Measurements from ENCODE around the gene ACOT11. TPM values are rescaled to one million over a fixed set of nuclear protein-coding genes. Genes with fewer than 3 reads are reported as not detected.

Gene ACOT11
- total RNA-seq, 1 donor from 2014 or later = 0.25 TPM

- Mint-ChIP-seq H3K9me3 (ENCODE audit: low read depth) (no peaks in the 10 kb centered on the region), H3K4me3 (ENCODE audit: unreplicated experiment) (no peak overlapping the region), H3K36me3 (ENCODE audit: low read depth) (peaks cover 2% of the 10 kb centered on the region), H3K27me3 (ENCODE audit: low read depth) (peaks cover 28% of the 10 kb centered on the region), H3K4me1 (ENCODE audit: low read depth) (peaks cover 4% of the 10 kb centered on the region), H3K27ac (ENCODE audit: unreplicated experiment) (no peak overlapping the region)
- no peak for TF ChIP-seq CTCF (IDR thresholded peaks at IDR 0.05)
- DNase-seq (ENCODE audit: low spot score) = no peak
Measured at GRCh38 chr1:54649921-54650320, 101.9 kb downstream of the ACOT11 start.

GRCh38 chr1:54650417-54650816 is 102.4 kb downstream of the ACOT11 start:
- no peak for TF ChIP-seq CTCF (IDR thresholded peaks at IDR 0.05)
- no peak for DNase-seq (ENCODE audit: low spot score)
- no peak overlapping the region for H3K27ac Mint-ChIP-seq (ENCODE audit: unreplicated experiment)
- peaks cover 28% of the 10 kb centered on the region for H3K27me3 Mint-ChIP-seq (ENCODE audit: low read depth)
- H3K4me3 Mint-ChIP-seq (ENCODE audit: unreplicated experiment) = no peak overlapping the region
- no peaks in the 10 kb centered on the region for H3K9me3 Mint-ChIP-seq (ENCODE audit: low read depth)
- peaks cover 2% of the 10 kb centered on the region for H3K36me3 Mint-ChIP-seq (ENCODE audit: low read depth)
- H3K4me1 Mint-ChIP-seq (ENCODE audit: low read depth) = peaks cover 4% of the 10 kb centered on the region

GRCh38 chr1:54651608-54652007 is 103.6 kb downstream of the ACOT11 start:
- no peak overlapping the region for H3K27ac Mint-ChIP-seq (ENCODE audit: unreplicated experiment)

GRCh38 chr1:54652168-54652567 is 104.1 kb downstream of the ACOT11 start:
- H3K9me3 Mint-ChIP-seq (ENCODE audit: low read depth) = no peaks in the 10 kb centered on the region
- no peak overlapping the region for H3K4me3 Mint-ChIP-seq (ENCODE audit: unreplicated experiment)
- H3K27me3 Mint-ChIP-seq (ENCODE audit: low read depth) = peaks cover 28% of the 10 kb centered on the region
- H3K4me1 Mint-ChIP-seq (ENCODE audit: low read depth) = no peaks in the 10 kb centered on the region
- DNase-seq (ENCODE audit: low spot score) = no peak
- no peak overlapping the region for H3K27ac Mint-ChIP-seq (ENCODE audit: unreplicated experiment)
- TF ChIP-seq CTCF (IDR thresholded peaks at IDR 0.05) = no peak
- H3K36me3 Mint-ChIP-seq (ENCODE audit: low read depth) = peaks cover 2% of the 10 kb centered on the region

More at GRCh38 chr1:54651608-54652007, 103.6 kb downstream of the ACOT11 start:
- peaks cover 2% of the 10 kb centered on the region for H3K36me3 Mint-ChIP-seq (ENCODE audit: low read depth)
- no peak for DNase-seq (ENCODE audit: low spot score)
- H3K27me3 Mint-ChIP-seq (ENCODE audit: low read depth) = peaks cover 28% of the 10 kb centered on the region
- H3K4me3 Mint-ChIP-seq (ENCODE audit: unreplicated experiment) = no peak overlapping the region
- TF ChIP-seq CTCF (IDR thresholded peaks at IDR 0.05) = no peak
- H3K9me3 Mint-ChIP-seq (ENCODE audit: low read depth) = no peaks in the 10 kb centered on the region
- no peaks in the 10 kb centered on the region for H3K4me1 Mint-ChIP-seq (ENCODE audit: low read depth)

- no peak for DNase-seq (ENCODE audit: low spot score)
- Mint-ChIP-seq H3K36me3 (ENCODE audit: low read depth) (peaks cover 4% of the 10 kb centered on the region), H3K27ac (ENCODE audit: unreplicated experiment) (no peak overlapping the region), H3K4me3 (ENCODE audit: unreplicated experiment) (no peak overlapping the region), H3K9me3 (ENCODE audit: low read depth) (peaks cover 3% of the 10 kb centered on the region), H3K4me1 (ENCODE audit: low read depth) (no peaks in the 10 kb centered on the region), H3K27me3 (ENCODE audit: low read depth) (peaks cover 28% of the 10 kb centered on the region)
- no peak for TF ChIP-seq CTCF (IDR thresholded peaks at IDR 0.05)
Measured at GRCh38 chr1:54653036-54653435, 105.0 kb downstream of the ACOT11 start.
